DMS53 treated with DMSO at 0.1 percent for 48 hours (cell line): ENCODE measurements around the gene FAH.
"Not testable (repeated sequence)": the region's sequence is repeated elsewhere in the genome, so short reads cannot be mapped to it uniquely, and the experiment has no call there.

Experiments used
- DNase-seq: peaks from one replicate; lab custom pipeline; 2025; ENCODE audit not compliant: unreplicated experiment; lab: John Stamatoyannopoulos, UW

FAH gene

DNA sequence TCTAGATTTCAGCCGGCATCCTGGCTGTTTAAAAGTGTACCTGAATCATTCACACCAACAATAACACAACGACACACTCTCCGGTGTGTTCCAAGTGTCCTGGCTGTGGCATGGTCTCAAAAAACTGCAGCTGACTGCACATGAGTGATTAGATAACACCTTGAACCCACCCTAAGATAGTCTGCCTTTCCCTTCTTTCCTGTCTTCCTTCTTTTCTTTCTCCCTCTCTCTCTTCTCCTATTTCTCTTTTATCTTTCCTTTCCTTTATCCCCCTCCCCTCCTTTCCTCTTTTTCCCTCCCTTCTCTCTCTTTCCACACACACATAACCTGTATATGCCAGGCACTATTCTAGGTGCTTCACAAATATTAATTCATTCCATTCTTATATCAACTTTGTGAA lies 1.2 kb upstream of the FAH start:
- DNase-seq, result no peak

DNA sequence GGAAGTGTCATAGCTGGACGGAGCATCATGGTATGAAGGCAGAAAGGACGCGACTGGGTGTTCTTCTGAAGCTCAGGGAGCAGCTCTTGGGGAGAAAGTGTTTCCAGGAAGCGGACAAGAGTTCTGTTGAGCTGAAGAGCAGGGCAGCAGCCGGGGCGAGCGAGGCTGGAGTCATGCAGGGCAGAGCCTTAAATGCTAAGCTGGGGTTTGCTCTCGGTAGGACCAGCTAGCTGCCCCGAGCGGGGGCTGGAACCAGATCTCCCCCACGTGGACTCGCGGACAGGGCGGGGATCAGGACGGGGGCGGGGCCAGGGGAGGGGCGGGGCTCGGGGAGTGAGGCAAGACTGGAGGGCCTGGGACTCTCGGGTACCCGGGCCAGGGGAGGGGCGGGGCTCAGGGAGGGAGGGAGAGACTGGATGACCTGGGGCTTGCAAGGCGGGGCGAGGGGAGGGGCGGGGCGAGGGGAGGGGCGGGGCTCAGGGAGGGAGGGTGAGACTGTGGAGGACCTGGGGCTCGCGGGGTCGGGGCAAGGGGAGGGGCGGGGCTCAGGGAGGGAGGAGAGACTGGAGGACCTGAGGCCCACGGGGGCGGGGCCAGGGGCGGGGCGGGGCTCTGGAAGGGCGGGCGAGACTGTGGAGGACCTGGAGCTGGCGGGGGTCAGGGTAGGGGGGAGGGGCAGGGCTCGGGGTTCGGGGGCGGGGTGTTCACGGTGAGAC lies 461 bp upstream of the FAH start:
- peak; percentile 66 for DNase-seq

DNA sequence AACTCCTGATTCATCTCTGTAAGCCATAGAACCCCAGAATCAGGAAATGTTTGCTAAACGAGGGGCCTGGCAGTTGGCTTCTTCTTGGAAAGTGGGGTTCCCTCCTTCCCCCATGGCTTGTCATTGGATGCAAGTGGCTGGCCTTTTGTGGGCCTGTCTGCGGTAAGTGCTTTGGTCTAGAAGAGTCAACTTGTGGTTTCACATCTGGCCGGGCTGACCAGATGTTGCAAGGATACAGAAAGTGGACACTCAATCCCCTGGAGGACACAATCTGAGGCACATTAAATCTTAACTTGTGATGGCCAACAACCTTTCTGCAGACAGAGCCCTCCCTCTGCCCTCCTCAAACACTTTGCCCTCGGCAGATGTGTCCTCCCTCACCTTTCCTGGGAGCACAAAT lies 1.1 kb downstream of the FAH start:
- DNase-seq, result no peak

DNA sequence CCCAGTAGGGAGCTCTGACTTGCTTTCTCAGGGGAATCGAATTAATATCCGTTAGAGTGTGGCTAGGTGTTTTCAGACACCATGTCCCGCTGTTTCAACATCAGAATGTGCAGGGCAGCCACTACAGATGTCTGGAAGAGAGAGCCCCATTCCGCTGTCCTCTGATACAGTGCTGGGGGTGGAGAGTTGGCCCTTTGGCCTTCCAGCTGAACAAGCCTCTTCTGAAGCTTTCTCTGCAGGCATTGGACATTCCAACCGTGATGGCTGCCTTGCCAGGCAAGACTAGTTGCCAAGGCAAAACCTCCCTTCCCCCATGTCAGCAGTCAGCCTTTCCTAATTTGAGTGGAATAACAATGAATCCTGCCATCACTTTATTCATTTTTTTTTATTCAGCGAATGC lies 1.5 kb downstream of the FAH start:
- DNase-seq, result no peak

DNA sequence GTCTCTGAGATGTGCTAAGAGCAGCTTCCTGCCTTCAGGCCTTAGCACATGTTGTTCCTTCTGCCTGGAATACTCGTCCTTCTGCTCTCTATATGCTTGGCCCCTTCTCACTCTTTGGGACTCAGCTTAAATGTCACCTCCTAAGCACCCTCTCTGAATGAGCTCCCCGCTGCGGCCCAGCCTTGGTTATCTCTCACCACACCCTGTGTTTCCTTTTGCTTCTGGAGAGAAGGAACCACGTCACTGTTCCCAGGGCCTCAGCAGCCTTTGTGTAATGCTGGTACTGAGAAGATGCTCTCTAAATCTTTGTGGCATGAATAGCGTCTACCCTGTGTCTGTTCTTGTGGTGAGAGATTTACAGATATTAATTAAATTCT lies 2.2 kb downstream of the FAH start:
- no peak for DNase-seq

DNA sequence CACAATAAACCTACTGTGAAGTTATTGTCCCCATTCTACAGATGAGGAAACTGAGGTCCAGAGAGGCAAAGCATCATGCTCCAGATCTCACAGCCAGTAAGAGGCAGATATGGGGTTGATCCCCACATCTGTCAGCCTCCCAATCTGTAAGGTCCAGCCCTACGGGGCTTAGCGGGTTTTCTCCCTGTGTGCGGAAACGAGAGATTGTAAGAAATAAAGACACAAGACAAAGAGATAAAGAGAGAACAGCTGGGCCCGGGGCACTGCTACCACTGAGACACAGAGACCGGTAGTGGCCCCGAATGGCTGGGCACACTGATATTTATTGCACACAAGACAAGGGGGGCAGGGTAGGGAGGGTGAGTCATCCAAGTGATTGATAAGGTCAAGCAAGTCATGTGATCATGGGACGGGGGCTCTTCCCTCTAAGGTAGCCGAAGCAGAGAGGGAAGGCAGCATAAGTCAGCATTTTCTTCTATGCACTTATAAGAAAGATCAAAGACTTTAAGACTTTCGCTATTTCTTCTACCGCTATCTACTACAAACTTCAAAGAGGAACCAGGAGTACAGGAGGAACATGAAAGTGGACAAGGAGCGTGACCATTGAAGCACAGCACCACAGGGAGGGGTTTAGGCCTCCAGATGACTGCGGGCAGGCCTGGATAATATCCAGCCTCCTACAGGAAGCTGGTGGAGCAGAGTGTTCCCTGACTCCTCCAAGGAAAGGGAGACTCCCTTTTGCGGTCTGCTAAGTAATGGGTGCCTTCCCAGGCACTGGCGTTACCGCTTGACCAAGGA lies 2.8 kb downstream of the FAH start:
- DNase-seq, result not testable (repeated sequence)

DNA sequence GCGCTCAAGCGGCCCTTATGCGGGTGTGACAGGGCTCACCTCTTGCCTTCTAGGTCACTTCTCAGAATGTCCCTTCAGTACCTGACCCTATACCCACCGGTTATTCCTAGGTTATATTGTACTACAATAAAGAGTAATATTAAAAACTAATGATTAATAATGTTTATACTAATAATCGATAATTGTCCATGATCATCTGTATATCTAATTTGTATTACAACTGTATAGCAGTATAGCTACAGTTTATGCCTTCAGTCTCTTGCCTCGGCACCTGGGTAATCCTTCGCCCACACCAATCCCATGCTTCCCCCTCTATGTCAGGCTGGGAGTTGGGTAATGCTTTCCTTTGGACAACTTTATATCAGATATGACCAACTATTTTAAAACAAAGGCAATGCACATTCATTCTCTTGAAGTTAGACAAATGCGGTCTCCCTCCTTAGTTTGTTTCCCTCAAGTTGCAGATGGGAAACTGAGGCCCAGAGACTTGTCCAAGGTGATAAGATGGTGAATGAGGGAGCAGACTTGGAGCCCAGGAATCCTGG lies 3.4 kb downstream of the FAH start:
- DNase-seq, result no peak

DNA sequence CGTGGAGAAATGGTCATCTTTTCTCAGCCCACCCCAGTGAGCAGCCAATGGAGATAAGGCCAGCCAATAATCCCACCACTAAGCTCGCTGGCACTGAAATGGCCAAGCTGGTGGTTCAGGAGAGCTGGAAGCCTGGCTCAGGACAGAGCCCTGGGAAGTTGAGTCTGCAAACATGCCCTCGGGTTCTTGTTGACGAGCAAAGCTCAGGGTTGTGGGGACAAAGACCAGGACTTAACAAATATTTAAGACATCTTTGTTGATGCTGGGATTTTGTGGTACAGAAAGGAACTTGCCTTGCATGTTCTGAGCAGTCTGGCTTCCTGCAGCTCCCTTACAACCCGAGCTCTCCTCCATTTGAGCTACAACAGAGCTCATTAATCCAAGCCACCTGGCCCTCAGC lies 4.4 kb downstream of the FAH start:
- no peak for DNase-seq

DNA sequence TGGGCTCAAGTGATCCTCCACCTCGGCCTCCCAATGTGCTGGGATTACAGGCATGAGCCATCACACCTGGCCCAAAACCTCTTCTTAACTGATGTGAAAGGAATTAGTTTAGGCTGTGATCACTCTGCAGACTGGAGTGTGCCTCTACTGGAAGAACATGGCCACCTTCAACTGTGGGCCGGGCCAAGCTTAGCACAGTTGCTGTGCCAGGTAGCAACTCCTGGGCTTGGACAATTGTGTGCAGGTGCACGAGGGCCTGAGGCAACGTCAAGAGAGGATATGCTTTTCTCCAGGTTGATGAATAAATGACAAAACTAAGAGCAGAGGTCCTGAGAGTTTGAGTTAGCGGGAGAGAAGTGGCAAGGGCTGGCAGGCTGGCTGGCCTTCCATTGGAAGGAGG lies 6.5 kb downstream of the FAH start:
- DNase-seq, result no peak

DNA sequence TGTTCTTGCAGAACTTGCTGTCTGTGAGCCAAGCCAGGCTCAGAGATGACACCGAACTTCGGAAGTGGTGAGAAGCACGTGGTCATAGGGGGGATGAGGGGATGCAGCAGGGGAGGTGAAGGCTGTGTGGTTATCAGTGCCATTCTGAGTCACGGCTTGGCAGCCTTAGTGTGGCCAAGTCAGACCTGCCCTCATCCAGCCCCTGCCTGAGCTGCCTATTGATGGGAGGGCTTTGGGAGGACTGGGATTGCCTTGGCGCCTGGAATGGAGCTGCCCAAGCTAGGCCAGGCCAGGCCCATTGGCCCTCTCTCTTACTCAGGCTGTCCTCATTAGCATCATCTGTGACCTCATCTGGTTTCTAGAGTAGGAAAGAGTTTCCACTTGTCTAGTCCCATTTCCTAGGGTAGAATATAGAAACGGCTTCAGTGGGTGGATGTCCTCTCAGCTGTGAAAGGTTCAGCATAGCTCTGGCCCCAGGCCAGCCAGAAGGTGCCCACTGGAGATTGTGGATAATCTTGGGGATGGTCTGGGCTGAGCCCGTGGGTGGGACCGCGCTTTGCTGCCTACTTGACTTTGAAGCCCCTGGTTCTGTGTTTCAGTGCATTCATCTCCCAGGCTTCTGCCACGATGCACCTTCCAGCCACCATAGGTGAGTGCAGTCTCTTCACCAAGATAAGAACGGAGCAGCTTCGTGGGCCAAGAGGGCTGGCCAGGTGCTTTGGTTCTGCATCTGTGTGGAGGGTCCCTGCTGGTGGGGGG lies 7.2 kb downstream of the FAH start:
- DNase-seq, result no peak

DNA sequence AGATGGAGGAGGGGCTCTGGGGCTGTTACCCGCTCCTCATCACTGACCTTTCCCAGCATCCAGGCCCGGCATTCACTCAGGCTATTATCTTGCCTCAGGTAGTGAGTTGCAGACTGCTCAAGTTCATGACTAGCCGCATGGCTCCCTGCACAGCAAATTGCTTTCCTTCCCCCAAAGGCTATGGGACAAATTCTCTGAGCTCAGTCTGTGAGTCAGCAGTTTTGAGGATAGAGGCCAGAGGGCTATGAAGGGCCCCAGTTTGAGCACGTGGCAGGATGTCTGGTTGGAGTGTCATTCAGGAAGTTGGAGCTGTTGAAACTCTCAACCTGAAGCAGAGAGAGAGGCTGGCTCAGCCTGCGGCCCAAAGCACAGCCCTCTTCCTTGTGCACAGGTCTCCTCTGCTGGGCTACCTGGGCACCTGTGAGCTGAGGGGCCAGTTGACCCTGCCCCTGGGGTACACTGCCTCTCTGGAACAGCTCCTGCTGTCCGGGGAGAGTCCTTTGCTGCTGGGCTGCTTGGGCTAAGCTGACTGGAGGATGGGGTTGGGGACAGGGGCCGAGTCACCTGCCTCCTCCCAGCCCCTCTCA lies 7.9 kb downstream of the FAH start:
- DNase-seq, result peak; percentile 80

DNA sequence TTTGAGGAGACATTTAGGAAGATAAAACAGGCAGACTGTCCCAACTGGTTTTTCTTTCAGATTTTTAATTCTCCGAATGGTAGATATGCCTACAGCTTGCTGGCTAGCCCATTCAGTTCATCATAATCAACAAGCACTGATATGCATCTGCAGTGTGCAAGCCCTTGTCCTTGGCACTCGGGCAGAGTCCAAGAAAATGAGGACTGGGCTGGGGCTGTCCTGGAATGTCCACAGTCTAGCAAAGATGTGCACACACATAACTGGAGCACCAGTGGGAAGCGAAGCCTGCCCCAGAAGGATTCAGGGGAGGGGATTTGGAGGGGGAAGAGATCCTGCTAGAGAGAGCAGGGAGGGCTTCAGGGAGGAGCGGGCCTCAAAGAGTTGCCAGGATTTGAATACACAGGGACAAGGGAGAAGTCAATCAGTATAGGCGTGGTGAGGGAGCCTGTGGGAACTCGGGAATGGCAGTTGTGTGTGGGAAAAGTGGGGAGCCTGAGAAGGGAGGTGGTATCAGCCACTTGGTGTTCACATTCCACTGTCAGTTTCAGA lies 8.7 kb downstream of the FAH start:
- DNase-seq, result no peak

DNA sequence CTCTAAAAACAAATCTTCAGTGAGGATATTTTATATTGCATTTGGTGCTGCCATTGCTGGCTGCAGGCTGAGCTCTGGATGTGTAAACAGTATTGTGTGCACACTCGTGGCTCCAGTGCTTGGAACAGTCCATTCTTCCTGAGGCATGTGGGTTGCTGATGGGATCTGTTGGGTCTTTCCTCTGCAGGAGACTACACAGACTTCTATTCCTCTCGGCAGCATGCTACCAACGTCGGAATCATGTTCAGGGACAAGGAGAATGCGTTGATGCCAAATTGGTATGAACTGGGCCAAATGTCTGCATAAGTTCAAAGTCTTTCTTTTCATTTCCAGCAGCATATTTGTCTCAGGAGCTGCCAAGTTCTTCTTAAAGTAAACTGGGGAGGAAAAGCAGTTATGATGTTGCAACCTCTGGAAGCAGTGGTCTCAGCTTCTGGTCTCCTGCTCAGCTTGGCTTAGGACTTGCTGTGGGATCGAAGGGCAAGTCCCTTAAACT lies 9.3 kb downstream of the FAH start:
- no peak for DNase-seq

DNA sequence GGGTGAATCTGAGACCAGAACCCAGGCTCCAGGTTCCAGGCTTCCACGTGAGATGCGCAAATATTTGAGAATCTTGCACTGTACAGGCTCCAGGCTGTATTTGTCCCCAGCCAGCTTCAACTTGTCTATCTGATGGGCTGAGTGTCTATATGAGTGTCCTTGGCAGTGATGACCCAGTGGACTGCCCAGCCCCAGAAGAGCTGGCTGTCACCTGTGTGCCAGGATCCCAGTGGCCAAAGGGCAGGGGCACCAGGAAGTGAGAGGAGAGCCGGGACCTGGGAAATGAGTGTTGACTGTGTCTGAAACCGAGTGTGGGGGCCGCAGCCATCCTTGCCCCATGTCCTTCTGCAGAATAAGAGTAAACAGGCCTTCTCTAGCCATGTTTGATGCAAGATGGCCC lies 10.4 kb downstream of the FAH start:
- no peak for DNase-seq

DNA sequence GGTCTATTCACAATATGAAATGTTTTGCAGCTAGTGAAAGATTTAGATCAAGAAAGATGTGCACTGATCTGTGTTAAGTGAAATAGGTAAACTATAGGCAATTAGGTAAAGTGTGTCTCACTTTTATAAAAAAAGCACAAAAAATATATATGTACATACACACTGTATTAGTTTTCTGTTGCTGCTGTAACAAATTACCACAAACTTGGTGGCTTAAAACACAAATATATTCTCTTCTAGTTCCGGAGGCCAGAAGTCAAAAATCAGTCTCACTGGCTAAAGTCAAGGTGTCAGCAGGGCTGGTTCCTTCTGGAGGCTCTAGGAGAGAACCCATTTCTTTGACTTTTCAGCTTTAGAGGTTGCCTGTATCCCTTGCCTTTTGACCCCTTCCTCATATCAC lies 11.1 kb downstream of the FAH start:
- DNase-seq, result no peak

DNA sequence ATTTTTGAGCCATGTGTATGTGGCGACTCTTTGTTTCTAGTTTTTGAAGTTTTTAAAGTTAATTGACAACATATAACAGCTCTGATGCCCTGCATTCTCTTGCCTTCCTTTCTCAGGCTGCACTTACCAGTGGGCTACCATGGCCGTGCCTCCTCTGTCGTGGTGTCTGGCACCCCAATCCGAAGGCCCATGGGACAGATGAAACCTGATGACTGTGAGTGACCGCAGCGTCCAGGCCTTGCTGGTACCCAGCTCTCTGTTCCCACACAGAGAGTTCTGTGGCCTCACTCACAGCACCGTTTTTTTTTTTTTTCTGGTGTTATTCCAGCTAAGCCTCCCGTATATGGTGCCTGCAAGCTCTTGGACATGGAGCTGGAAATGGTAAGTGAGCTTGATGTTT lies 15.1 kb downstream of the FAH start:
- DNase-seq, result no peak

DNA sequence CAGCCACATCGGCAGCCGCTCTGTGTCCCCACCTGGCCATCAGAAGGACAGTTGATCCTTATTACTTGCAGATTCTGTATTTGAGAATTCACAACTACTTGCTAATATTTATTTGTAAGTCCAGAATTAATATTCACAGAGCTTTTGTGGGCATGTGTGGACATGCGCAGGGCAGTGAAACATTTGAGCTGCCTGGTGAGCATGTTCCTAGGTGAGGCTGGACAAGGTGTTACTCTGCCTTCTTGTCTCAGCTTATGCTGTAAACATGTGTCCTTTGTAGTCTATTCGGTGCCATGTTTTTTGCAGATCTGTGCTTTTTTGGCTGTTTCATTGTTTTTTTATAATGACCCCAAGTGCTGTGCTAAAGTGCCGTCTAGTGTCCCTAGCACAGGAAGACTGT lies 15.6 kb downstream of the FAH start:
- no peak for DNase-seq

DNA sequence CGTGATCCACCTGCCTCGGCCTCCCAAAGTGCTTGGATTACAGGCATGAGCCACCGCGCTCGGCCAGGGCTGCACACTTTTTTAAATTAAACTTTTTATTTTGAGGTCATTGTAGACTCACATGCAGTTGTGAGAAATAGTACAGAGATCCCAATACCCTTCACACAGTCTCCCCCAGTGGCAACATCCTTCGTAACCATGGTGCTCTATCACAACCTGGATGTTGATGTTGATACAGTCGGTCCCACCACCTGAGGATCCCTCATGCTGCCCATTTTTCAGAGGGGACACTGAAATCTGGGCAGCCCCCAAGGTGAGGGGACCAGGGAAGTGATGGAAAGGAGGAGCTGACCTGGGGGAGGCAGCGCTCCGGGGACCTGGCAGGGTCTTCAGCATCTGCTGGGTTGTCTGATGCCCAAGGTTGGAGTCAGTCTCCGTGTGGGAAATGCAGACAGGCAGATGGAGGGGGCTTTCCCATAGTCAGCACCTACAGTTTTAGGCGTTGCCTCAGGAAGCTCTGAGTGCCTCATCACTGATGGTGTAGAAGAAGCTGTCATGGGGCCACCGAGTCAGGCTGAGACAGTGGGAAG lies 17.1 kb downstream of the FAH start:
- DNase-seq, result no peak

DNA sequence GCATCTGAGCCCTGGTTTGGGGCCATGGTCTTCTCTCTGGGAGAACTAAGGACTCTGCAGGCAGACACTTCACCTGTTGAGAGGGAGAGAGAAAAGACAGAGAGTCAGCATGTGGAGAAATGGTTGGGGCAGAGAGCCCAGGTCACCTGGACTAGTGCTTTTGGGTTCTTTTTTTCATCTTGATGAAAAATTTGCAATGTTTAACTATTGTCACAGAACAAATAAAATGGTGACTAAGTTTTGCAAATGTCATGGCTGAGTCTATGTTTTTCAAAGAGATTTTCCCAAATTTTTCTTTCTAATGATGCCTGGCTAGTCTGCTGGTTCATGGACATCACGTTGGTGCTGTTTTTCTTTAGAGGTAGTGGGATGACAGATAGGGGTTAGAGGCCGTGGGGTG lies 17.8 kb downstream of the FAH start:
- DNase-seq, result no peak

DNA sequence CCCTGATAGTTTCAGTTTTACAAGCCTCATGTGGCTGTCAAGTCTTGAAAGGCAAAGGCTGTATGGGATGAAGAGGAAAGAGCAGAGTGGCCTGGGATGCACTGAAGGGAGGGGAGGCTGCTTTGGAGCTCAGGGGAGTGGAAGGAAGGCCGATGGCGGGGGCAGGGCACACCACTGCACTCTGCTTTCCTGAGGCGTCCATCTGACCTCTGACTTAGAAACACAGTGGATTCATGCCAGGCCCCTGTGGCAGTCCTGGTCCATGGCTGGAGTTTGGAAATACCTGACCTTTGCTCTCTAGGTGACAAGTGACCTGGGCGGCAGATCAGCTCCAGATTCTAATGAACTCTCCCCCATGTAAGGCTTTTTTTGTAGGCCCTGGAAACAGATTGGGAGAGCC lies 19.0 kb downstream of the FAH start:
- DNase-seq, result no peak

DNA sequence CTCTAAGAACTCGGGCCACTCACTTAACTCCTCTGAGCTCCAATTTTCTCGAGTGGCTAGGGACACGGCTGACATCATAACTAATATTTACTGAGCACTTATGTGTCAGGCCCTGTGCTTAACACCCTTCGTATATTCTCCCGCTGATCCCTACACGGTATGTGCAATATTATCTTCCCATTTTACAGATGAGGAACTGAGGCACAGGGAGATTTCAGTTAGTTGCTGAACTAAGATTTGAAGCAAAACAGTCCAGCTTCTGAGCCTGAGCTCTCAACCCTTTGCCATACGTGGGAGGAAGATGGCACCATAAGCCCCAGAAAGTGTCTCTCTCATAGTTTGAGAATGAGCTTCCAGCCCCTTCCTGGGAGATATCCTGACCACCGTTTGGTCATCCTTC lies 19.6 kb downstream of the FAH start:
- peak; percentile 14 for DNase-seq
